HG02943 (cell line): ENCODE data around the gene ANKFN1.

Experiments
- ATAC-seq: cut with Tn5 transposase; IDR thresholded peaks from one replicate; pipeline ENCODE4 v1.9.1; 2021; ENCODE audit warnings: mild to moderate bottlenecking, low read depth, moderate library complexity; ENCODE audit not compliant: unreplicated experiment

Gene ANKFN1

DNA sequence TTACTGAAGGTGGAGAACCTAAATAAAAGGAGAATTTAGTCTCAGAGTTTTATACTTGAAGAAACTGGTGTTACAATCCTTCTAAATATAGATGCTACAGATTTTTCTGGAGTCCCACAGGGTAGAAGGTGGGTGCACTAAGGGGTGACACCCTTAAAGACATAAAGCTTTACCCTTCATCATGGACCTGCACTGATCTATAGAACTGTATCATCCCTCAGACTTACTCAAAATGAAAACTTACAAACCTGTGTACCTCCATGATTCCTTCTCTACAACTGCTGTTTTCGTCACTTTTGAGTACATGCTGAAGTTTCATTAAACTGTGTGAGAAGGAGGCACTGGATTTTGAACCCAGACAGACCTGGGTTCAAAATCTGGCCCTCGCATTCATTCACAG, 270.7 kb downstream of the ANKFN1 start:
- no peak for ATAC-seq

DNA sequence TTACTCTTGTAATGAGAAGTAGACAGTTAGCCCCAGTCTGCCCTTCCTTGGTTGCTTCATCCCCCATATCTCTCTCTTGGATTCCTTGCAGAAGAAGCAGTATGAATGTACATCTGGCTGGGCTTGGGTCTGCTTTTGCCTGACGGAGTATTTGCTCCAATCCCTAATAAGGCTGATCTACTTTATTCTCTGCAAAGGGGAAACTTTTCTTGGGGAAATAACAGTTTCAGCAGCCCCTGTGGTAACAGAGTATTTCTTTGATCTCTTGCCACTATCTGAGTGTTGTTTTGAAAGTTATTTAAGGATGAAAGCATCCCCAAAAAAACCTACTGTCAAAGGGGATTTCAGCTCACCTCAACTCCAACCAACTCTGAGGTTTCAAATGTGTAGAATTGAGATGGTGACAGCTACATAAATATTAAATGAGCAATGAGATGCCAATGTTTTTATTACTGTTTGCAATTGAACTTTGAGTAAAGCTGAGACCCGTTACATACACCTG, 271.3 kb downstream of the ANKFN1 start:
- ATAC-seq, result no peak

DNA sequence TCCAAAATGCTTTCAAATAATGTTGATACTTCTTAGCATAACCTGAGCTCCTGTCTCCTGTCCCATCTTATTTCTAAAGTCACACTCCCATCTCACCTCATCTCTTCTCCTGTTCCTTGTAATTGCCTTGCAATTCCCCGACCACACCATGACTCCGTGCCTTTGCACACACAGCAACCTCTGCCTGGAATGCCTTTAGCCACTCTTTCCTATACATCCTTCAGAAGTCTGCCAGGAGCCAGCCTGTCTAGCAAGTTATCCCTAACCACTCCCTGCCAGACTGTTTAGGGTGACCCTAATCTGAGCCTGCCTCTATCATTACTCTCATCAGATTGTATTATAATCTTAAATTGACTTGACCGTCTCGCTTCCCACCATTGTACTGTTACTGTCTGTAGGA, 272.2 kb downstream of the ANKFN1 start:
- ATAC-seq, result no peak

DNA sequence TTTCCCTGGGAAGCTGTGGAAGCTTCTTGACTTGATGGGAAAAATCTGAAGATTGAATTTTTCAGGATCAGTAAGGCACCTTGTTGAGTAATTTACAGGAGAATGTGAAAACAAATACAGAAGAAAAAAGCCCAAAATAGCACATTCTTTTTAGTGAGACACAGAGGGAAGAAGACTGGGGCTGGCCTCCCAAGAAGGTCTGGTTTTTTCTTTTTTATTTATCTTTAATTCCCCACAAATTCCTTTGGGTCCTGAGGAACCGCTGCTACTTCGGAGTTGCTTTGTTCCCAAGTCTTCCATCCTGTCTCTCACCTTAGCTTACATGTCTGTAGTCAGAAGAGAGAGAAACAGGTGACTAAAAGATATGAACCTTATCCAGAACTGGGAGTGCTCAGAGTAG, 273.6 kb downstream of the ANKFN1 start:
- ATAC-seq, result no peak

DNA sequence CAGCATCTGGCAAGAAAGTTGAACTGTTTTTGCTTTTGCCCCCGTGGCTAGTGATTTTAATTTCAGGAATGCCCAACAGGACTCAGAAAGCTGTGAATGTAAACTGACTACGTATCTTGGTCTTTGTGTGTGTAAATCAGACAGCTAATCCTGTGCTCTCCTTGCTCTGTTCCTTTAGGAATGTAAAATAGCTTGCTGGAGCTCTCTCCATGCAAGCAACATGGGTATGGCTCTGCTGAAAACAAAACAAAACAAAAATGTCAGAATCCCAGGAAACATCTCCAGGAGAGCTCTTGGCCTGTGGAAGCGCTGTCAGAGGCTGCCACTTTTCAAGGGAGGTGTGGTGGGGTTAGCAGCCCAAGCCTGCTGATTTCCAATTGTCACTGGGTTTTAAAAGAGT, 278.5 kb downstream of the ANKFN1 start:
- ATAC-seq, result no peak

DNA sequence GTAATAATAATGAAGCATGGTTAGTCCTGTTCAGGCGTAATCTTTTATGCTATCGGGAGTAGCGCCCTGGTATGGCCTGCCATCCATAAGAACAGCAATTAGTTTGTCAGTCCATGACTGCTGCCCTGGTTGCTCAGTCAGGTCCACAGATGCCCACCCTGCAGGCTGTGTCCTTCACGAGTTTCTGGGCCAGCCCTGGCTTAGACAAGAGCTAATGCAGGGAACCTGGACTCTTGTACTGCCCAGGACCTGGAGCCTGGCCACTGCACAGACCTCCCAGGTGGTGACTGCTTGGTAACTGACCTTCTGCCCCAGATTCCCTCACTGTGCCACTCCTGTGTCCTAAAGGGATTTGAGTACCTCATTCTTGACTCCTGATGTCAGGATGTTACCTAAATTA, 279.2 kb downstream of the ANKFN1 start:
- no peak for ATAC-seq

DNA sequence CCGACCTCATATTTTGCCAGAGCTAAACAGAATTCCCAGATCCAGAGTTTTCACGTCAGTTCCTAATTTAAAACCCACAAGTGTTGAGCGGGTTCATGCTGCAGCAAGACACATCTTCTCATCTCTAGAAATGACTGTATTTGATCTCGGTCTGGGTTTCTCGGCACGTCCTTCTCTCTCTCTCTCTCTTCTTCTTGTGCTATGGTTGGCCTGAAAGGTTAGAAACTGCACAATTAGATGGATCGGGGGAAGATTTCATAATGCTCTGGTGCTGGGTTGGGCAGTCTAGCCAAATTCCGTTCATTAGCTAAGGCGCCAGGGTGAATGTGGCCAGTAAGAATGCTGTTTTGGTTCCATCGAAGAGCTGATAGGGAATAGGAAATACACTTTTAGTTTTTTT, 281.3 kb downstream of the ANKFN1 start:
- ATAC-seq, result no peak

DNA sequence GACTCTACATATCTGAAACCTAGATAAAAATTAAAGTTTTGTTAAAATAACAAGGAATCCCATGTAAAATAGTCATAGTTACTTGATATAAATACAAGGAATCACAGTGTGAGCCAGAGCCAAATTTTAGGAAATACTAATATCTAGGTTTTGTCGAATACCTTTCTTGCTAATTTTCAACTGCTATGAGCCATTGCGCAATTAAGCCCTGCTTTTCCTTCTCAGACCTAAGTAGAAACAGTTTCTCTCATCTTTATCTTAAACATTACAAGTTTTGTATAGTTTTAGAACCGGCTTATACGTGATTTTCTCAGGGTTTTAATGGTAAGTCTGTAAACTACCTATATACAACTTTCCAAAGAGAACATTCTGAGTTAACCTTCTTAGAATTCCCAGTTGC, 282.9 kb downstream of the ANKFN1 start:
- no peak for ATAC-seq

DNA sequence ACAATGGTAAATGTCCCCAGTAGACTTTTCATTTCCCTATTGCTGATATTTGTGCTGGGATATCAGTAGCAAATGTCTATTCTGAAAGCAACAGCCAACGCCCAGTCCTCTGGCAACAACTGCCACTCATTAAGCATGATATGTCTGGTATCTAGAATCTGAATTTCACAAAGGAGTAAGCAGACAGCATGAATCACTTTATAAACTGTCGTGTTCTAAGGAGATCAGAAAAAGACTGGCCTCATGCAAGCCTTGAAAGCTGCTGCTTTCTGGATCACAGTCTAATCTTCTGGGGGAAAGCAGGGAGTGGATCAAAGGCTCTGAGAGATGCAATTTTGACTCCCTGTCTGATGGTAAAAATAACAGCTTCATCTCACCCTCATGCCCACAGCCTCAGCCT, 287.1 kb downstream of the ANKFN1 start:
- no peak for ATAC-seq

DNA sequence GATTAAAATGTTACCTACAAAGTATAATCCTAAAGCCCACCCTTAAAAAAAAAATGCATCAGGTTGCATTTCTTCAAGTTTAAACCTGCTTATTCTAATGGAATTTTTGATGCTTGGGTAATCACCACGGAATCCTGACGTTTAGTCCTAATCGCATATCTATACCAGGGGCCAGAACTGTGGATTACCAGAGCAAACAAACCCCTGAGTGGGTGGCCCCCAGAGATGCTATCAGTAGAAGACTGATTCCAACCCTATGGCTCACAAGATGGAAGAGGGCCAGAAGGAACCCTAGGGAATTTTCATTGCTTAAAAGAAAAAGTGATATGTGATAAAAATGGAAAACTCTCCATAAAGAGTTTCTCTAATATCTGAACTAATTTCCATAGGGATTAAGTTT, 288.0 kb downstream of the ANKFN1 start:
- no peak for ATAC-seq

DNA sequence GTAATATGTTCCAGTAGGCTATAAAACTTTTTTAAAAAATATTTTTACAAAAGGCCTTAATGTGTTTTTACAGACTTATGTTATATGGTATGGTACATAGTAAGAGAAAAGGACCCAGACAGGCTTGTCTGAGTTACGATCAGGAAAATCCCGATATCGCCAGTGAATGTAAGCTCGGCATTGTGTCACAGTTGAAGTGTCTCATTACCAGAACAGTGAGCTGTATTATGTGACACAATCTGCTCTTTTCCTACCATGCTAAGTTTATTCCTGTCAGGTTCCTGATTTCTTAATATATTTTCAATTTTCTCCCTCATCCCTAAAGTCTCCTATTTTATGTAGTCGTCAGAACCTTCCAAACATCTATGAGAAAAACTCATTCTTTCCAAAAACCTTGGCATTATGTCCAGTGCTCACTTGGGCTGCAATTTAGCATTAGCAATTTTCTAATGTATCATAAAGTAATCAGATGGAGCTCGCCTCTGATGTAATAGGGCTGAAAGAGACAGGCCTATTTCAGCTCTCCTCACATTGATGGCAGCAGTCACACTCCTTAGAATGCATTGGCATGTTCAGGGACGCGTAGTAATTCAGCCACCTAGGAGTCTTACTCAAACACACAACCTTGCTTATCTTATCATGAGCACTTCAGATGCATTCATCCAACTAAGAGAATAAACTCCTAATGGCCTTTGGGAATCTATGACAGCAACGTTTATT, 292.6 kb downstream of the ANKFN1 start:
- ATAC-seq, result no peak

DNA sequence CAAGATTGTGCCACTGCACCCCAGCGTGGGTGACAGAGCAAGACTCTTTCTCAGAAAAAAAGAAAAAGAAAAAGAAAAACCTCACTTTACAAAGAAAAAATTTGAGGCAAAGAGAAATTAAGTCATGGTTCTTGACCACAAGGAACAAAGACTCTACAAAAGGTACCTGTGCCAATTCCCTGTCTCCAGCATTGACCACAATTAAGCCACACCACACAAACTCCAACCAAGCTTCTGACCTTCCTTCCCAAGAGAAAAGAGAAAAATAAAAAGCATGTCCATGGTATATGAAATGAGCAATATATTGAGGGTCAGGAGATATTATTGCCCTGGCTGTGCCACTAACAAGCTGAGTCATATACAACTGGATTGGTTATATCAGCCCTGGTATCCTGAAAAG, 293.9 kb downstream of the ANKFN1 start:
- ATAC-seq, result no peak

DNA sequence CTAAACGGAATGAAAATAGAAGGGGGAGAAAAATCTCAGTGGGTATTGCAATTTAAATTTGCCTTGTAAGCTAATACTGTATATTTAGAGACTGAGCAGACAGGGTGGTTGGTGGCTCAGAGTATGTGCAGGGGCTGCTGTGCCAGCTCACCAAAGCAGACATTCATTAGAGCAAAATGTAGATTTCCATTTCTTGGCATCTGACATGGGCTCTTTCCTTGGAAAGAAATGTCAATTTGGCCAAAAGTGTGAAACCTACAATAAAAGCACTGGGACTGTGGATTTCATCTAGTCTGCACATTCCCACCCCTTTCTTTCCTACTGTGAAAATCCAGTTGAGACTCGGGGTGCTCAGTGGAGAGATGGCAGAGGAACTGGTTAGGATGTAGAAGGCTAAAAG, 295.1 kb downstream of the ANKFN1 start:
- ATAC-seq, result no peak

DNA sequence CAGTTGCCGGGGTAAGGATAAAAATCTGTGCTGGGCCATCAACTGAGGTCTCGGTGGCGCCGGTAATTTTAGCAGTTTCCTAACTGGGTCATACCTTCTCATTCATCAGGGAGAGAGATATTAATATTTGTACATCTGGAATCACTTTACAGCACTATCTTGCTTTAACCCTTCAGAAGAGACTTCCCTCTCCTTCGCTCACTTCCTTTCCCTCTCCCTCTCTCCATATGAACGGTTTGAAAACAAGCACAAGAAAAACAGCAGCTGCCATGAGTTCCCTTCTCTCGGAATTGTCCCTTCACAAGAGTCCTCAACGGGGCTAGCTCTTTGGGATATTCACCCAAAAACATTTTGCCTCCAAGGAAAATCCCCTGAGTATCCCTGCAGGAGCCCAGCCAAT, 295.9 kb downstream of the ANKFN1 start:
- no peak for ATAC-seq

DNA sequence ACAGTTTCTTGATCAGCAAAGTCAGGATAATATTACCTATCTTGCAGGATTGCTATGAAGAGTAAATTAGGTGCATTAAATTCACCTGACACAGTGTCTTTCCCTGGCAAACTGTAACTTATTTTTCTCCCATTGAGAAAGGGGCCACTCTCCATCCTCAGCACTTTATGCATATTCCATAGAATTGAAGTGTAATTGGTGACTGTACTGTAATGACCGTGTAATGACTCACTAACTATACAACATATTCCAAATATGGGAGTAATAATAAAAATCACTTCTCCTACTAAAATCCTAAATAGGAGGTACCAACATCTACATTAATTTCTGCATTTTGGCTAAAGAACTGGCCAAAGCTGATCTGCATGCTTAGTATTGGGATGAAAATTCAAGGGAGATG, 298.4 kb downstream of the ANKFN1 start:
- ATAC-seq, result no peak

DNA sequence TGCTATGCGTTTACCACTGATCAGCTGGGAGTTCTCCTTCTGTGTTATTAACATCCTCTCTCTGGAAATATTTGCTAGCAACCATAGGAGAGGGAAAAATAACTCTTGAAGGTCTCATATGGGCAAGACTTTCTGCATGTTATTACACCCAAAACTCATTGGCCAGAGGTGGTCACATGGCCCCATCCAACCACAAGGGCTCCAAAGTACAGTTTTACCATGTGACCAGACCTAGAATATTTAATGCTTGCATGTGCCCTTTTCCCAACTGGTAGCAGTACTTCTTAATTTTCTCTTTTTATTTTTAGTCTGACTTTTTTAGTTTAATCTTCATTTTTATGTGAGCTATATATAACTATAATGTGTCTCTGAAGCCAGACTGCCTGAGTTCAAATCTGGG, 299.2 kb downstream of the ANKFN1 start:
- no peak for ATAC-seq

DNA sequence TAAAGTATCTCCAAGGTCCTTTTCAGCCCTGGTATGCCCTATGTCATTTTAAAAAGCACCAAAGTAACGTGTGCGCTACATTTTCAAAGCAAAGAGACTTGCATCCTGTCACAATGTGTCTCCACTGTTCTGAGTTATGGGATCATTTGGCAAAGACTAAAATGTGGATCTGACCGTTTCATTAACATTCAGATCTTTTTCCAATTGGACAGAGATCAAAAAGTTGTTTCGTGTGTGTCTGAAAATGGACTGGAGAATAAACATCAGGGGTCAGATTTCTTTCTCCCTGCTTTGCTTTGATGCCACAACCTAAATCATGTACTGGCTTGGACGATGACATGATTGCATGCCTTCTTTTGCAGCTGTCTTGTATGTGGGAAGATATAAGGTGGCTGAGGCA, 304.2 kb downstream of the ANKFN1 start:
- ATAC-seq, result no peak

DNA sequence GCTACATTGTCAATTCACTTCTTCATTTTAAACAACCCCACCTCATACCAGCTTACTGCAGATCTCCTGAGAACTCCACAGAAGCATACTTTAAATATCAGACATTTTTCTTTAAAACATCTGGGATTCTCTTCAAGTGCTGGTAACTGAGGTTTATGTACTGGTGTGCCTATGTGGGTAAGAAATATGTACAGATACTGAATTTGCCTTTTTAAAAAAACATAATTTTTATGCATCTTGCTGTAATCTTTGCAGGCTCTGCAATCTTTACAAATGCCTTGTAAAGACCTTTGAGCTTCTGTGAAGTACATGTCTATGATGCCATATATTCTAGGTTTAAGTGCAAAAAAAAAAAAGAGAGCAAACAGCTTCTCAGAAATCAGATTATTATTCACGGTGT, 312.6 kb downstream of the ANKFN1 start:
- ATAC-seq, result no peak

DNA sequence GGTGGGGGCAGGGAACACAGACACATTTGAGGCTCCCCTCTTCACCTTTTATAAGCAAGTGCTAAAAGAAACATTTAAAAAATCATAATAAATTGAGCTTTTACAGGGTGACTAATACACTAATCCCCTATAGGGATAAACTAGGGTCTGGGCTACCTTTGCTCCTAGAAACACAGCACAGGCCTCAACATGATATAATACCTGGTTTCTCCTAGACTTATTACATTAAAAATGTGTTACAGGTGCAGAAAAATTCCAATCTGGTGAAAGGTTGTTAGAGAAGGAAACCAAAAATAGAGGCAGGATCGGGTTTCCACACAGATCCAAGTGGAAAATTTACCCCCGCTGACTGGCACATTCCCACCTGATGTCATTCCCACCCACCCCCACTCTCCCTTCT, 315.6 kb downstream of the ANKFN1 start:
- no peak for ATAC-seq

DNA sequence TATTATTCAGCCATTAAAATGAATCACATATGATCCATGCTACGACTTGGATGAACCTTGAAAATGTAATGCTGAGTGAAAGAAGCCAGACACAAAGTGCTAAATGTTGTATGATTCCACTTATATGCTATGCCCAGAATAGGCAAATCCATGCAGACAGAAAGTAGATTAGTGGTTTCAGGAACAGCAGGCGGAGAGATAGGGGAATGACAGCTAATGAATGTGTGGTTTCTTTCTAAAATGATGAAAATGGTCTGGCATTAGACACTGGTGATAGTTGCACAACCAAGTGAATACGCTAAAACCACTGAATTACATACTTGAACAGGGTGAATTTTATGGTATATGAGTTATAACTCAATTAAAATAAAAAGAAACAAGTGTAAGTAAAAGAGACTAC, 318.4 kb downstream of the ANKFN1 start:
- no peak for ATAC-seq

DNA sequence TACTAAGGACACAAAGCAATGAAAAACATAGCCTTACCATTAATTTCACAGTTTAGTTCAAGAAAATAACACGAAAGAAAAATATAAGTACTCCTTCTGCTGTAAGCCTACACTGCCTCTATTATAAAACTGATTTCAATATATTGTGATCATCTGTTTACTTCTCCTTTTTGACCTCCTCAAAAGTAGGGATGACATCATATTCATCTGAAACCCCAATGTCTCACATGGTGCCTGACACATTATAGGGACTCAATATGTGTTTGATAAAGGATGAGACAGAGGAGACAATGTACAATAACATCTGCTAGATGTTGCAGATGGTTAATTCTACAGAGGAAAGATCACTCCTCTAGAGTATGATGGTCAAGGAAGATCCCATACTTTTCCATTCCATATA, 321.8 kb downstream of the ANKFN1 start:
- no peak for ATAC-seq

DNA sequence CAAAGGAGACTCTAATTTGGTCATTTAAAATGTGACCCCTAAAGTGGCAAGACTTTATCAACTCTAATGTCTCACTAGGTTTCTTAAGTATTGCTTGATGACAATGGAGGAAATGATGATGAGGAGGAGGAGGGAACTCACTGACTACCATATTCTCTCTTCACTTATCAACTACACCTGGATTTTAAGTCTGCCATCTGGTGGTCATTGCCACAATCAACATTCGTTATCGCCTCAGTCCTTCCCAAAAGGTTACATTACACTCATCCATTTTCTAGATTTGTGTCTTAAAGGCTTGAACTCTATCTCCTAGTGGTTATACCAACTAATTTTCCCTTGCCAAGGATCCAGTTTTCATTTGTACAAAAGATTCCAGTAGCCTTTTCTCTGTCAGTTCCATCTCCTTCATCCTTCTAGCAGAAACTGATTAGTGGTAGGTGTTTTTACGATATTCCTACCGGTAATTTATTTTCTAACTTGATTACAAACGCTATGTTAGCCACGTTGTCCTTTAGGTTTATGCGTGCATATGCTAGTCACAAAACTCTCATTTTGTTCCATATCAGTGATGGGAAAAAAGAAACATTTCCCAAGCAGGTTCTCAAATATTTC, 325.7 kb downstream of the ANKFN1 start:
- no peak for ATAC-seq
